ENCODE results near the gene TAS2R41. TPM values are rescaled to one million over a fixed set of nuclear protein-coding genes. Genes with fewer than 3 reads are reported as not detected.

The TAS2R41 gene
- total and polyA plus RNA-seq, 2 of the 13 experiments (the other 11 are each of a cell fraction or from before 2014, with no cell fraction given): not detected

DNA sequence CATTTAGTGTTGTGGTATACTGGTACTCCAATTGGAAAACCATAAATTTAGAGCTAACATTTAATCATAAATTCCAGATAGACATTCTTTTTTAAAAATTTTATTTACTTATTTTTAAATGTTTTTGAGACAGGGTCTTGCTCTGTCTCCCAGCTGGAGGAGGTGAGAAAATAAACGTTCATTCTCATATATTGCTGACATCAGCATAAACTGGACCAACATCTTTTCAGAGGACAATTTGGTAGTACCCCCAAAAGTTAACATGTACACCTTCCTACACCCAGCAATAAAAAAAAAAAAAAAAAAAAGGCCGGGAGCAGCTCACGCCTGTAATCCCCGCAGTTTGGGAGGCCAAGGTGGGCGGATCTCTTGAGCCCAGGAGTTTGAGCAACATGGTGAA, 29.2 kb upstream of the TAS2R41 start:
- Histone ChIP-seq H3K9me3 (ENCODE audit: low read length) (no peaks in the 10 kb centered on the region), H3K4me3 (replicated peaks in 1 of 3; ENCODE audit: insufficient read depth in 1 of 3, low read depth in 2 of 3, low read length in 3 of 3) (no peak overlapping the region), H3K4me1 (ENCODE audit: insufficient read depth, low read length) (peaks cover 23% of the 10 kb centered on the region), H4K20me1 (ENCODE audit: insufficient read depth, low read length) (no peaks in the 10 kb centered on the region), H2AFZ (ENCODE audit: low read length) (no peak overlapping the region), H3K27ac (ENCODE audit: extremely low read length, insufficient read depth, low read length) (no peak overlapping the region), H3K4me2 (ENCODE audit: low read depth, low read length) (no peak overlapping the region), H3K27me3 (ENCODE audit: control insufficient read depth in 1 of 2, insufficient read depth in 2 of 2, low read length in 2 of 2) (no peaks in the 10 kb centered on the region; a peak in 1 of 5 replicates), H3K9ac (ENCODE audit: insufficient read depth, low read depth, low read length) (no peak overlapping the region), H3K79me2 (ENCODE audit: insufficient read depth, low read length) (no peaks in the 10 kb centered on the region), H3K36me3 (replicated peaks in 1 of 2; ENCODE audit: control insufficient read depth in 1 of 2, insufficient read depth in 2 of 2, low read length in 2 of 2) (no peaks in the 10 kb centered on the region)
- no TSS peak for BruUV-seq (replicated peaks)
- DNase-seq (ENCODE audit: low spot score): no peak
- no peak for FAIRE-seq
- ATAC-seq: no peak
- ChIA-PET POLR2A (no interaction called here), CTCF (ENCODE audit: low intra/inter-chr PET ratio, low total read pairs) (no interaction called here)
- in situ Hi-C loops (cut with HindIII; ENCODE audit: extremely low pct_ligation_motif_present, low pct_unique_long_range_greater_than_20kb): no loop called here
- TF ChIP-seq ZNF552 (CRISPR knock-in tag; IDR thresholded peaks at IDR 0.05; ENCODE audit: borderline replicate concordance): no peak
- peak; percentile 98 to 99 for TF ChIP-seq MAFK (conservative IDR thresholded peaks at IDR 0.05 in 1 of 2, IDR thresholded peaks at IDR 0.05 in 1 of 2; ENCODE audit: low read length in 2 of 2)
- no peak for TF ChIP-seq ZNF205 (CRISPR knock-in tag; IDR thresholded peaks at IDR 0.05)
- no peak for TF ChIP-seq ZNF570 (CRISPR knock-in tag; IDR thresholded peaks at IDR 0.05; ENCODE audit: borderline replicate concordance)
- TF ChIP-seq BRF2 (CRISPR knock-in tag; IDR thresholded peaks at IDR 0.05): no peak
- no peak for TF ChIP-seq REL (CRISPR knock-in tag; conservative IDR thresholded peaks at IDR 0.05)
- no peak for TF ChIP-seq KMT2A (CRISPR knock-in tag; IDR thresholded peaks at IDR 0.05)
- no peak for TF ChIP-seq ZNF10 (CRISPR knock-in tag; IDR thresholded peaks at IDR 0.05; ENCODE audit: borderline replicate concordance, low read depth)
- TF ChIP-seq DMTF1 (CRISPR knock-in tag; IDR thresholded peaks at IDR 0.05): no peak
- TF ChIP-seq HCFC1 (IDR thresholded peaks at IDR 0.05; ENCODE audit: low read depth, low read length): no peak
- no peak for TF ChIP-seq ZNF280D (CRISPR knock-in tag; IDR thresholded peaks at IDR 0.05)
- TF ChIP-seq ZFP90 (CRISPR knock-in tag; IDR thresholded peaks at IDR 0.05; ENCODE audit: borderline replicate concordance): no peak
- no peak for TF ChIP-seq ZKSCAN1 (IDR thresholded peaks at IDR 0.05; ENCODE audit: low read length)
- TF ChIP-seq, protein P1, sequence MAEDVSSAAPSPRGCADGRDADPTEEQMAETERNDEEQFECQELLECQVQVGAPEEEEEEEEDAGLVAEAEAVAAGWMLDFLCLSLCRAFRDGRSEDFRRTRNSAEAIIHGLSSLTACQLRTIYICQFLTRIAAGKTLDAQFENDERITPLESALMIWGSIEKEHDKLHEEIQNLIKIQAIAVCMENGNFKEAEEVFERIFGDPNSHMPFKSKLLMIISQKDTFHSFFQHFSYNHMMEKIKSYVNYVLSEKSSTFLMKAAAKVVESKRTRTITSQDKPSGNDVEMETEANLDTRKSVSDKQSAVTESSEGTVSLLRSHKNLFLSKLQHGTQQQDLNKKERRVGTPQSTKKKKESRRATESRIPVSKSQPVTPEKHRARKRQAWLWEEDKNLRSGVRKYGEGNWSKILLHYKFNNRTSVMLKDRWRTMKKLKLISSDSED (CRISPR knock-in tag; IDR thresholded peaks at IDR 0.05): no peak
- TF ChIP-seq ZMAT5 (CRISPR knock-in tag; IDR thresholded peaks at IDR 0.05; ENCODE audit: borderline replicate concordance, low read depth): no peak
- TF ChIP-seq MAFF (IDR thresholded peaks at IDR 0.05; ENCODE audit: low read depth, low read length): peak; percentile 98
- TF ChIP-seq RBM39 (IDR thresholded peaks at IDR 0.05; ENCODE audit: low read depth, low read length, poor library complexity, severe bottlenecking): no peak
- 44% methylated on average over 5 of the region's 5 CpGs for WGBS (ENCODE audit: low lambda C conversion rate)
- intact Hi-C loops (cut with micrococcal nuclease; ENCODE audit: unreplicated experiment): no loop called here
